ENCODE results near the gene XPNPEP1.
"Not testable (repeated sequence)": the region's sequence is repeated elsewhere in the genome, so short reads cannot be mapped to it uniquely, and the experiment has no call there.

The XPNPEP1 gene

GRCh38 chr10:109924967-109925620 is 1.8 kb upstream of the XPNPEP1 start:
- no peak for TF ChIP-seq CTCF (IDR thresholded peaks at IDR 0.05; ENCODE audit: insufficient read depth, missing control alignments)
- DNase-seq (ENCODE audit: insufficient read length, low spot score) (no peak), FAIRE-seq (no peak)

GRCh38 chr10:109924087-109924486 is 776 bp upstream of the XPNPEP1 start:
- no peak for TF ChIP-seq CTCF (IDR thresholded peaks at IDR 0.05; ENCODE audit: insufficient read depth, missing control alignments)
- DNase-seq (ENCODE audit: insufficient read length, low spot score), result no peak
- no peak for FAIRE-seq

- FAIRE-seq (no peak), DNase-seq (ENCODE audit: insufficient read length, low spot score) (no peak)
- no peak for TF ChIP-seq CTCF (IDR thresholded peaks at IDR 0.05; ENCODE audit: insufficient read depth, missing control alignments)
Observed at GRCh38 chr10:109922358-109922975, 844 bp downstream of the XPNPEP1 start.

- FAIRE-seq, result no peak
- no peak for DNase-seq (ENCODE audit: insufficient read length, low spot score)
- no peak for TF ChIP-seq CTCF (IDR thresholded peaks at IDR 0.05; ENCODE audit: insufficient read depth, missing control alignments)
Observed at GRCh38 chr10:109920016-109920415, 3.3 kb downstream of the XPNPEP1 start.

GRCh38 chr10:109919220-109919619 is 4.1 kb downstream of the XPNPEP1 start:
- no peak for FAIRE-seq
- DNase-seq (ENCODE audit: insufficient read length, low spot score), result no peak
- no peak for TF ChIP-seq CTCF (IDR thresholded peaks at IDR 0.05; ENCODE audit: insufficient read depth, missing control alignments)

- FAIRE-seq; DNase-seq (ENCODE audit: insufficient read length, low spot score): not testable (repeated sequence)
Observed at GRCh38 chr10:109918707-109919106, 4.6 kb downstream of the XPNPEP1 start.

GRCh38 chr10:109915566-109915965 is 7.7 kb downstream of the XPNPEP1 start:
- TF ChIP-seq CTCF (IDR thresholded peaks at IDR 0.05; ENCODE audit: insufficient read depth, missing control alignments), result no peak
- DNase-seq (ENCODE audit: insufficient read length, low spot score) (no peak), FAIRE-seq (no peak)
